WTC11 (cell line): Measurements from ENCODE around the gene KRTCAP2. TPM values are rescaled to one million over a fixed set of nuclear protein-coding genes. Genes with fewer than 3 reads are reported as not detected.
A peak's percentile ranks its signal among the peaks of the same experiment; 100 is the strongest.

ENCODE experiments used
- ATAC-seq: fragments of 200-7000 bp; cut with Tn5 transposase; 2 replicates; pipeline ENCODE4 v1.10.0; 2021; ENCODE audit warnings: mild to moderate bottlenecking, moderate library complexity
- CTCF ChIA-PET: fragments of 300-600 bp; sonication (Branson Sonifier 250); formaldehyde crosslinking; loops from one replicate; lab custom pipeline; 2021; ENCODE audit warnings: antibody characterized with exemption; lab: Charles Lee
- POLR2A ChIA-PET: fragments of 350-600 bp; sonication (Branson Sonifier 250); formaldehyde crosslinking; loops from one replicate; lab custom pipeline; 2021; ENCODE audit warnings: antibody characterized with exemption; lab: Charles Lee
- DNase-seq: peaks from one replicate; pipeline ENCODE4 v3.0.0; 2021; ENCODE audit warnings: low spot score
- H3K27ac Mint-ChIP-seq: 2 replicates; pipeline ENCODE4 v1.8.0; 2021; ENCODE audit warnings: mixed read lengths
- H3K27me3 Mint-ChIP-seq: 2 replicates; pipeline ENCODE4 v1.8.0; 2021; ENCODE audit warnings: low read depth, mild to moderate bottlenecking, moderate library complexity, mixed read lengths
- H3K36me3 Mint-ChIP-seq: 2 replicates; pipeline ENCODE4 v1.8.0; 2021; ENCODE audit warnings: mixed read lengths
- H3K4me1 Mint-ChIP-seq: 2 replicates; pipeline ENCODE4 v1.8.0; 2022; ENCODE audit warnings: mixed read lengths
- H3K4me3 Mint-ChIP-seq: 2 replicates; pipeline ENCODE4 v1.8.0; 2021; ENCODE audit warnings: mild to moderate bottlenecking, moderate library complexity, mixed read lengths
- H3K9me3 Mint-ChIP-seq: 2 replicates; pipeline ENCODE4 v1.8.0; 2021; ENCODE audit warnings: mixed read lengths
- CBFB ChIP-seq: sonication (generic); formaldehyde crosslinking; IDR thresholded peaks from 2 replicates; pipeline ENCODE4 v1.8.1; 2022; ENCODE audit warnings: mild to moderate bottlenecking, low read depth, missing genetic modification reagents
- CDX4 ChIP-seq: fragments of 250-450 bp; sonication (Bioruptor Pico); IDR thresholded peaks from 2 replicates; pipeline ENCODE4 v1.9.0; 2021; ENCODE audit warnings: moderate library complexity, mild to moderate bottlenecking, inconsistent platforms, borderline replicate concordance
- CTCF ChIP-seq: fragments of 200-600 bp; IDR thresholded peaks from 2 replicates; pipeline ENCODE4 v1.8.0; 2022; ENCODE audit warnings: antibody characterized with exemption
- ELF4 ChIP-seq: sonication (generic); formaldehyde crosslinking; IDR thresholded peaks from 2 replicates; pipeline ENCODE4 v1.8.1; 2022; ENCODE audit warnings: low read depth, mild to moderate bottlenecking, moderate library complexity, missing genetic modification reagents
- FOXK1 ChIP-seq: sonication (generic); formaldehyde crosslinking; IDR thresholded peaks from 2 replicates; pipeline ENCODE4 v1.8.0; 2022; ENCODE audit warnings: mild to moderate bottlenecking, moderate library complexity, missing genetic modification reagents
- FOXP1 ChIP-seq: sonication (generic); formaldehyde crosslinking; IDR thresholded peaks from 2 replicates; pipeline ENCODE4 v1.8.0; 2022; ENCODE audit warnings: missing genetic modification reagents, mild to moderate bottlenecking, moderate library complexity, borderline replicate concordance
- JAZF1 ChIP-seq: fragments of 250-450 bp; sonication (Bioruptor Pico); IDR thresholded peaks from 2 replicates; pipeline ENCODE4 v1.9.0; 2021; ENCODE audit warnings: moderate library complexity, mild to moderate bottlenecking, inconsistent platforms
- MAX ChIP-seq: sonication (generic); formaldehyde crosslinking; IDR thresholded peaks from 2 replicates; pipeline ENCODE4 v1.8.0; 2022; ENCODE audit warnings: mild to moderate bottlenecking, missing genetic modification reagents
- MLX ChIP-seq: sonication (generic); formaldehyde crosslinking; IDR thresholded peaks from 2 replicates; pipeline ENCODE4 v1.8.1; 2023; ENCODE audit warnings: mild to moderate bottlenecking, missing genetic modification reagents, moderate library complexity
- NFATC4 ChIP-seq: fragments of 250-450 bp; sonication (Bioruptor Pico); IDR thresholded peaks from 2 replicates; pipeline ENCODE4 v1.9.0; 2021; ENCODE audit warnings: mild to moderate bottlenecking
- NFYB ChIP-seq: sonication (generic); formaldehyde crosslinking; conservative IDR thresholded peaks from 2 replicates; pipeline ENCODE4 v1.8.0; 2022; ENCODE audit warnings: low read depth, missing genetic modification reagents
- SMAD3 ChIP-seq: sonication (generic); formaldehyde crosslinking; IDR thresholded peaks from 2 replicates; pipeline ENCODE4 v1.8.0; 2022; ENCODE audit warnings: missing genetic modification reagents, mild to moderate bottlenecking, borderline replicate concordance
- ZBTB43 ChIP-seq: sonication (generic); formaldehyde crosslinking; IDR thresholded peaks from 2 replicates; pipeline ENCODE4 v1.8.1; 2023; ENCODE audit warnings: mild to moderate bottlenecking, missing genetic modification reagents
- ZNF281 ChIP-seq: sonication (generic); formaldehyde crosslinking; IDR thresholded peaks from 2 replicates; pipeline ENCODE4 v1.8.0; 2023; ENCODE audit warnings: mild to moderate bottlenecking, missing genetic modification reagents
- total RNA-seq: library from RNA; stranded (reverse); gene quantifications from 3 replicates; pipeline ENCODE4 v1.2.3, GENCODE V29; 2021

Gene KRTCAP2
- total RNA-seq, 1 experiment from 2014 or later: 104 TPM

- Mint-ChIP-seq H3K9me3 (no peaks in the 10 kb centered on the region), H3K27me3 (no peaks in the 10 kb centered on the region), H3K4me1 (peaks cover 24% of the 10 kb centered on the region), H3K4me3 (no peak overlapping the region), H3K27ac (no peak overlapping the region), H3K36me3 (peaks cover 39% of the 10 kb centered on the region)
- ATAC-seq (no peak), DNase-seq (no peak)
- TF ChIP-seq ZNF281 (no peak), SMAD3 (CRISPR knock-in tag) (no peak), ZBTB43 (CRISPR knock-in tag) (no peak), CDX4 (CRISPR knock-in tag) (no peak), MLX (CRISPR knock-in tag) (no peak), ELF4 (no peak), FOXK1 (CRISPR knock-in tag) (no peak), CBFB (CRISPR knock-in tag) (no peak), MAX (no peak), NFATC4 (CRISPR knock-in tag) (no peak), FOXP1 (no peak), JAZF1 (CRISPR knock-in tag) (no peak)
- POLR2A ChIA-PET: interaction anchor here (5.2 kb wide), 1 partner anchor 17 kb away, joined by 83 read pairs; no protein-coding TSS in a partner anchor
- CTCF ChIA-PET: interaction anchor here (1.1 to 5.9 kb wide), 5 partner anchors 8 to 47 kb away, joined by 3 to 52 read pairs (median 37); partner anchors contain the start of genes MTX1 and THBS3
Measured at GRCh38 chr1:155177192-155177917, 4.3 kb upstream of the KRTCAP2 start.

GRCh38 chr1:155176544-155177071 lies 3.5 kb upstream of the KRTCAP2 start:
- peaks cover 29% of the 10 kb centered on the region for H3K4me1 Mint-ChIP-seq
- peak; percentile 86 for TF ChIP-seq CTCF
- no peak for TF ChIP-seq NFYB
- TF ChIP-seq, all 79 proteins: peak for 1
- Mint-ChIP-seq H3K4me3 (peak overlapping the region; percentile 44), H3K9me3 (no peaks in the 10 kb centered on the region), H3K27ac (no peak overlapping the region; the same call in 1 of the 2 replicates), H3K27me3 (no peaks in the 10 kb centered on the region), H3K36me3 (peaks cover 34% of the 10 kb centered on the region)
- POLR2A ChIA-PET: interaction anchor here (5.2 kb wide), 1 partner anchor 18 kb away, joined by 83 read pairs; no protein-coding TSS in a partner anchor
- CTCF ChIA-PET: interaction anchor here (1.1 to 5.9 kb wide), 12 partner anchors 9 to 146 kb away, joined by 3 to 232 read pairs (median 28); partner anchors contain the start of genes ADAM15, MTX1 and THBS3
- ATAC-seq (0 out of 2 replicates have a peak, but pooled peaks have one; percentile 4), DNase-seq (peak; percentile 83)
